Left ventricle myocardium inferior (tissue), 1 donor: ENCODE measurements around the gene FMN1. TPM values are rescaled to one million over a fixed set of nuclear protein-coding genes. Genes with fewer than 3 reads are reported as not detected.

Experiments used
- DNase-seq: peaks from one replicate; pipeline ENCODE4 v3.0.0-alpha.2; 2020
- H3K27ac ChIP-seq: fragments of 200-600 bp; replicated peaks from 2 replicates; pipeline ENCODE4 v1.8.0; 2021
- H3K27me3 ChIP-seq: fragments of 200-600 bp; 2 replicates; pipeline ENCODE4 v1.8.0; 2021; ENCODE audit warnings: low read depth
- H3K36me3 ChIP-seq: fragments of 200-600 bp; 2 replicates; pipeline ENCODE4 v1.8.0; 2021
- H3K4me1 ChIP-seq: fragments of 200-600 bp; 2 replicates; pipeline ENCODE4 v1.8.0; 2021
- H3K4me3 ChIP-seq: fragments of 200-600 bp; 2 replicates; pipeline ENCODE4 v1.8.0; 2021; ENCODE audit warnings: mild to moderate bottlenecking, moderate library complexity
- H3K9me3 ChIP-seq: fragments of 200-600 bp; replicated peaks from 2 replicates; pipeline ENCODE4 v1.8.0; 2021
- CTCF ChIP-seq: fragments of 200-600 bp; IDR thresholded peaks from 2 replicates; pipeline ENCODE4 v1.8.0; 2021; ENCODE audit warnings: antibody characterized with exemption, mild to moderate bottlenecking, borderline replicate concordance
- intact Hi-C: fragments of 100-400 bp; cut with micrococcal nuclease; formaldehyde crosslinking; loops from one replicate; pipeline ENCODE4 v1.11.0; 2022
- total RNA-seq: library from RNA; stranded (reverse); fragmentation: NEBNext Ultra II Directional; extraction: Animal tissue kit (Norgen Biotek cat#: 25700); gene quantifications from one replicate; pipeline ENCODE4 v1.2.1, GENCODE V29; 2021
- donor health status: DM: no; HTN: yes; CAD: no; lungs with severe emphysema.

The FMN1 gene
- total RNA-seq, 1 donor from 2014 or later = 4.5 TPM

DNA sequence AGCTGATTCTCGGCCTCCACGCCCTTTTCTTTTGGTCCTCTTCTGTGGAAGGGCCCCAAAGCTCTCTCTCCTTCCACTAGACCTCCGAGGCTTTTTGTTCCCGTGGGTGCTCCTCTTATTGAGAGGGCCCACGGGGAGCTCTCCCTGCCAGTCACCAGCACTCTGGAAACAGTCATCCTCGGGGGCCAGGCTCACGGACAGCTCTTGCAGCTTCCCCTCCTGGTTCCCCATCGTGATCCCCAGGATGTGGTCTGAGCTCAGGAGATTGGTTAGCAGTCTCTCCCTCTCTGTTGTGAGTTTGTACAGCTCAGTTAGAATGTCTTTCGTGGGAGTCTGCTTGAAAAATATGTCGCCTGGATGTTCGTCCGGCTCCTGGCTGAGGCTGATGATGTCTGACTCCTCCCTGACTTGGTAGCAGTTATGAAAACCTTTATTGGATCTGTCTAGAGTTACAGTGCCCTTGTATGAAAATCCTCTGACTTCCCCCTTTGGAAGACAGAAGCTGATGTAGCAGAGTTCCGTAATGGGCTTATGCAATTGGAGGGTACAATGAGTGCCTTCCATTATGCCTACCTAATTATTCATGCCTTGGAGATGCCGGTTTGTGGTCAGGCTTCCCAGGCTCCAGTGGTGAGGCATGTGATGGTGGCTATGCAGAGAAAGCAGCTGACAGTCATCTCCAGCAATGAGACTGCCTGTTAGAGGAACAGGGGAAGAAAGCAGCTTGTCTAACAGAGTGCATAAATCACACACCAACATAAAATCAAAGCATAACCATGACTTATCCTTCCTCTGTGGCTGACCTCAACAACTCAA is 40.0 kb downstream of the FMN1 start:
- peak overlapping the region; percentile 19 for H3K27ac ChIP-seq
- peak; percentile 32 for DNase-seq
- H3K4me3 ChIP-seq = peak overlapping the region; percentile 37
- TF ChIP-seq CTCF = no peak
- no peaks in the 10 kb centered on the region for H3K9me3 ChIP-seq
- intact Hi-C loops = no loop called here
- no peaks in the 10 kb centered on the region for H3K27me3 ChIP-seq
- H3K4me1 ChIP-seq = no peaks in the 10 kb centered on the region
- H3K36me3 ChIP-seq = no peaks in the 10 kb centered on the region

- no peaks in the 10 kb centered on the region for H3K36me3 ChIP-seq
- DNase-seq = no peak
- intact Hi-C loops = no loop called here
- H3K4me3 ChIP-seq = peak overlapping the region; percentile 37
- no peaks in the 10 kb centered on the region for H3K4me1 ChIP-seq
- no peaks in the 10 kb centered on the region for H3K9me3 ChIP-seq
- no peak for TF ChIP-seq CTCF
- no peaks in the 10 kb centered on the region for H3K27me3 ChIP-seq
- H3K27ac ChIP-seq = peak overlapping the region; percentile 19
These were observed 41.0 kb downstream of the FMN1 start for GRCh38 chr15:33153548-33153947.

- no peaks in the 10 kb centered on the region for H3K9me3 ChIP-seq
- H3K27ac ChIP-seq = peak overlapping the region; percentile 23
- no peaks in the 10 kb centered on the region for H3K27me3 ChIP-seq
- no peak for DNase-seq
- no peaks in the 10 kb centered on the region for H3K36me3 ChIP-seq
- TF ChIP-seq CTCF = no peak
- no peaks in the 10 kb centered on the region for H3K4me1 ChIP-seq
- peak overlapping the region; percentile 37 for H3K4me3 ChIP-seq
- intact Hi-C loops = no loop called here
These were observed 41.9 kb downstream of the FMN1 start for GRCh38 chr15:33152502-33153109.

- no peak for TF ChIP-seq CTCF
- no peak for DNase-seq
- no peak overlapping the region for H3K27ac ChIP-seq
- H3K4me1 ChIP-seq = no peaks in the 10 kb centered on the region
- intact Hi-C loops = no loop called here
- H3K27me3 ChIP-seq = no peaks in the 10 kb centered on the region
- no peaks in the 10 kb centered on the region for H3K36me3 ChIP-seq
- peak overlapping the region; percentile 22 for H3K4me3 ChIP-seq
- no peaks in the 10 kb centered on the region for H3K9me3 ChIP-seq
These were observed 43.5 kb downstream of the FMN1 start for GRCh38 chr15:33150971-33151370.

GRCh38 chr15:33150431-33150941 is 44.0 kb downstream of the FMN1 start:
- intact Hi-C loops = no loop called here
- Histone ChIP-seq H3K4me3 (no peak overlapping the region), H3K27me3 (no peaks in the 10 kb centered on the region), H3K27ac (no peak overlapping the region), H3K36me3 (no peaks in the 10 kb centered on the region), H3K9me3 (no peaks in the 10 kb centered on the region), H3K4me1 (no peaks in the 10 kb centered on the region)
- TF ChIP-seq CTCF = no peak
- DNase-seq = no peak
